HCT116 (cell line): ENCODE measurements around the gene TUT4. TPM values are rescaled to one million over a fixed set of nuclear protein-coding genes. Genes with fewer than 3 reads are reported as not detected.

ENCODE experiments used
- ATAC-seq: fragments of 200-7000 bp; cut with Tn5 transposase; 2 replicates; pipeline ENCODE4 v1.9.1; 2020; ENCODE audit warnings: mild to moderate bottlenecking, moderate library complexity
- BruUV-seq: library from RNA; stranded (reverse); fragments of 400-500 nt; replicated peaks from 2 replicates; lab custom pipeline; 2021; lab: Mats Ljungman, UMichigan
- CTCF ChIA-PET: fragments of 300-600 bp; sonication (Branson Sonifier 250); formaldehyde crosslinking; loops from one replicate; lab custom pipeline; 2021; ENCODE audit warnings: antibody characterized with exemption; lab: Charles Lee
- POLR2A ChIA-PET: fragments of 300-600, 350-600 bp; sonication (Branson Sonifier 250); formaldehyde crosslinking; loops from one replicate; lab custom pipeline; 2021; ENCODE audit warnings: antibody characterized with exemption; lab: Charles Lee
- RAD21 ChIA-PET, 2 experiments: fragments of 300-600 bp; sonication (Branson Sonifier 250); formaldehyde crosslinking; loops; one replicate each; lab custom pipeline; 2023; ENCODE audit warnings: low total read pairs in 2 of 2; ENCODE audit not compliant: uncharacterized antibody in 2 of 2, unreplicated experiment in 2 of 2, low non-redundant PET in 1 of 2; lab: Charles Lee
- DNase-seq: peaks from one replicate; pipeline ENCODE4 v3.0.0-alpha.2; 2010; ENCODE audit warnings: low read depth, low spot score
- H2AFZ ChIP-seq: fragments of 200-600 bp; shearing (Covaris generic), sonication (generic); 2 replicates; pipeline ENCODE4 v1.6.1; 2017; ENCODE audit warnings: low read depth, mixed run types, mixed read lengths, antibody characterized with exemption, low read length; ENCODE audit not compliant: poor library complexity, severe bottlenecking
- H3K27ac ChIP-seq: 2 replicates; pipeline ENCODE4 v1.5.1; 2012; ENCODE audit warnings: low read depth, low read length
- H3K27me3 ChIP-seq: fragments of 200-600 bp; sonication (generic); 2 replicates; pipeline ENCODE4 v1.6.1; 2016; ENCODE audit warnings: mixed run types, low read length, mixed read lengths; ENCODE audit not compliant: insufficient read depth
- H3K36me3 ChIP-seq, 2 experiments: fragments of 200-500 bp in 1 of 2; fragments of 200-600 bp in 1 of 2; sonication (Bioruptor generic) in 1 of 2; sonication (generic) in 1 of 2; 2 replicates each; pipeline versions ENCODE4 v1.5.1 to v1.6.1; 2014 to 2016; ENCODE audit warnings: low read length in 2 of 2, inconsistent platforms in 1 of 2, mixed read lengths in 1 of 2, mixed run types in 1 of 2; ENCODE audit not compliant: insufficient read depth in 2 of 2, control insufficient read depth in 1 of 2
- H3K4me1 ChIP-seq, 2 experiments: fragments of 200-600 bp in 1 of 2; sonication (generic) in 1 of 2; 2 replicates each; pipeline versions ENCODE4 v1.5.1 to v1.6.1; 2012 to 2017; ENCODE audit warnings: low read length in 2 of 2, inconsistent platforms in 1 of 2, mild to moderate bottlenecking in 1 of 2, mixed read lengths in 1 of 2, mixed run types in 1 of 2, moderate library complexity in 1 of 2; ENCODE audit not compliant: insufficient read depth in 2 of 2, control insufficient read depth in 1 of 2
- H3K4me2 ChIP-seq: fragments of 200-600 bp; sonication (generic); 2 replicates; pipeline ENCODE4 v1.6.1; 2017; ENCODE audit warnings: mixed run types, low read length, mixed read lengths
- H3K4me3 ChIP-seq, 2 experiments: fragments of 200-600 bp in 1 of 2; sonication (generic) in 1 of 2; replicated peaks in 1 of 2; 2 replicates each; pipeline ENCODE4 v1.5.1; 2011 to 2016; ENCODE audit warnings: low read length in 2 of 2, control low read depth in 1 of 2, low read depth in 1 of 2, mild to moderate bottlenecking in 1 of 2, mixed read lengths in 1 of 2, mixed run types in 1 of 2
- H3K79me2 ChIP-seq: fragments of 200-600 bp; sonication (generic); 2 replicates; pipeline ENCODE4 v1.6.1; 2017; ENCODE audit warnings: mild to moderate bottlenecking, mixed run types, low read length, moderate library complexity, mixed read lengths; ENCODE audit not compliant: insufficient read depth
- H3K9ac ChIP-seq: fragments of 200-600 bp; sonication (generic); 2 replicates; pipeline ENCODE4 v1.6.1; 2016; ENCODE audit warnings: low read length, mixed read lengths
- H3K9me2 ChIP-seq: fragments of 200-600 bp; sonication (generic), shearing (Covaris generic); 2 replicates; pipeline ENCODE4 v1.6.1; 2017; ENCODE audit warnings: mixed run types, mild to moderate bottlenecking, moderate library complexity; ENCODE audit not compliant: insufficient read depth
- H3K9me3 ChIP-seq, 2 experiments: fragments of 200-500 bp in 1 of 2; fragments of 200-600 bp in 1 of 2; sonication (Bioruptor generic) in 1 of 2; sonication (generic) in 1 of 2; 2 replicates each; pipeline ENCODE4 v1.6.1; 2014 to 2017; ENCODE audit warnings: low read length in 2 of 2, mixed read lengths in 2 of 2, inconsistent platforms in 1 of 2, low read depth in 1 of 2, mild to moderate bottlenecking in 1 of 2, mixed run types in 1 of 2, moderate library complexity in 1 of 2; ENCODE audit not compliant: control insufficient read depth in 1 of 2, insufficient read depth in 1 of 2
- H4K20me1 ChIP-seq: fragments of 200-600 bp; sonication (generic), shearing (Covaris generic); 2 replicates; pipeline ENCODE4 v1.6.1; 2017; ENCODE audit warnings: mixed run types, mild to moderate bottlenecking, moderate library complexity; ENCODE audit not compliant: insufficient read depth
- ATF3 ChIP-seq: IDR thresholded peaks from 2 replicates; pipeline ENCODE4 v1.6.1; 2012
- CBX3 ChIP-seq: IDR thresholded peaks from 2 replicates; pipeline ENCODE4 v1.6.1; 2012; ENCODE audit warnings: low read depth
- CEBPB ChIP-seq: IDR thresholded peaks from 2 replicates; pipeline ENCODE4 v1.6.1; 2012; ENCODE audit warnings: low read depth
- EGR1 ChIP-seq: IDR thresholded peaks from 2 replicates; pipeline ENCODE4 v1.6.1; 2012; ENCODE audit warnings: low read depth
- ELF1 ChIP-seq: IDR thresholded peaks from 2 replicates; pipeline ENCODE4 v1.6.1; 2012; ENCODE audit warnings: low read depth, borderline replicate concordance
- EZH2 ChIP-seq: fragments of 200-600 bp; sonication (generic); IDR thresholded peaks from 2 replicates; pipeline ENCODE4 v1.6.1; 2017; ENCODE audit warnings: antibody characterized with exemption, mixed run types
- FOSL1 ChIP-seq: IDR thresholded peaks from 2 replicates; pipeline ENCODE4 v1.6.1; 2012; ENCODE audit warnings: low read depth
- JUND ChIP-seq: IDR thresholded peaks from 2 replicates; pipeline ENCODE4 v1.6.1; 2012
- POLR2A ChIP-seq: IDR thresholded peaks from 2 replicates; pipeline ENCODE4 v1.7.0; 2011; ENCODE audit warnings: borderline replicate concordance; ENCODE audit not compliant: insufficient read depth, insufficient read length; ENCODE audit errors: extremely low read depth
- SIN3A ChIP-seq: IDR thresholded peaks from 2 replicates; pipeline ENCODE4 v1.6.1; 2012; ENCODE audit warnings: low read depth
- SP1 ChIP-seq: IDR thresholded peaks from 2 replicates; pipeline ENCODE4 v1.6.1; 2012; ENCODE audit warnings: low read depth
- TCF7L2 ChIP-seq: IDR thresholded peaks from 2 replicates; pipeline ENCODE4 v1.7.0; 2011; ENCODE audit warnings: borderline replicate concordance, inconsistent platforms; ENCODE audit not compliant: insufficient read depth, insufficient read length; ENCODE audit errors: extremely low read depth
- YY1 ChIP-seq: IDR thresholded peaks from 2 replicates; pipeline ENCODE4 v1.6.1; 2011; ENCODE audit warnings: low read length, low read depth, moderate library complexity, mild to moderate bottlenecking; ENCODE audit not compliant: insufficient replicate concordance; ENCODE audit errors: extremely low read depth
- ZBTB33 ChIP-seq: IDR thresholded peaks from 2 replicates; pipeline ENCODE4 v1.6.1; 2011; ENCODE audit warnings: mild to moderate bottlenecking, low read length, moderate library complexity; ENCODE audit not compliant: insufficient replicate concordance; ENCODE audit errors: extremely low read depth
- ZFX ChIP-seq: fragments of 450-650 bp; IDR thresholded peaks from 2 replicates; pipeline ENCODE4 v1.6.1; 2017
- intact Hi-C: fragments of 100-400 bp; cut with micrococcal nuclease; formaldehyde crosslinking; loops from 2 replicates; pipeline ENCODE4 v1.10.0; 2022
- total RNA-seq: library from RNA; stranded (reverse); gene quantifications from one replicate; pipeline ENCODE4 v1.2.1, GENCODE V29; 2021; ENCODE audit not compliant: unreplicated experiment
- TF ChIP-seq, protein P1 (sequence below): IDR thresholded peaks from 2 replicates; pipeline ENCODE4 v1.6.1; 2012; ENCODE audit warnings: low read depth

Gene TUT4
- total RNA-seq, 1 experiment from 2014 or later: 50.0 TPM

- H3K9me3 ChIP-seq: no peaks in the 10 kb centered on the region
- H4K20me1 ChIP-seq: no peaks in the 10 kb centered on the region
- no peak for DNase-seq
- TF ChIP-seq ELF1 (no peak), ZFX (no peak), JUND (no peak), SP1 (no peak), EZH2 (no peak), ATF3 (no peak), POLR2A (no peak), TCF7L2 (no peak), CEBPB (no peak), FOSL1 (no peak), CBX3 (no peak), SIN3A (no peak), YY1 (no peak), ZBTB33 (no peak), EGR1 (no peak)
- TF ChIP-seq, protein P1, sequence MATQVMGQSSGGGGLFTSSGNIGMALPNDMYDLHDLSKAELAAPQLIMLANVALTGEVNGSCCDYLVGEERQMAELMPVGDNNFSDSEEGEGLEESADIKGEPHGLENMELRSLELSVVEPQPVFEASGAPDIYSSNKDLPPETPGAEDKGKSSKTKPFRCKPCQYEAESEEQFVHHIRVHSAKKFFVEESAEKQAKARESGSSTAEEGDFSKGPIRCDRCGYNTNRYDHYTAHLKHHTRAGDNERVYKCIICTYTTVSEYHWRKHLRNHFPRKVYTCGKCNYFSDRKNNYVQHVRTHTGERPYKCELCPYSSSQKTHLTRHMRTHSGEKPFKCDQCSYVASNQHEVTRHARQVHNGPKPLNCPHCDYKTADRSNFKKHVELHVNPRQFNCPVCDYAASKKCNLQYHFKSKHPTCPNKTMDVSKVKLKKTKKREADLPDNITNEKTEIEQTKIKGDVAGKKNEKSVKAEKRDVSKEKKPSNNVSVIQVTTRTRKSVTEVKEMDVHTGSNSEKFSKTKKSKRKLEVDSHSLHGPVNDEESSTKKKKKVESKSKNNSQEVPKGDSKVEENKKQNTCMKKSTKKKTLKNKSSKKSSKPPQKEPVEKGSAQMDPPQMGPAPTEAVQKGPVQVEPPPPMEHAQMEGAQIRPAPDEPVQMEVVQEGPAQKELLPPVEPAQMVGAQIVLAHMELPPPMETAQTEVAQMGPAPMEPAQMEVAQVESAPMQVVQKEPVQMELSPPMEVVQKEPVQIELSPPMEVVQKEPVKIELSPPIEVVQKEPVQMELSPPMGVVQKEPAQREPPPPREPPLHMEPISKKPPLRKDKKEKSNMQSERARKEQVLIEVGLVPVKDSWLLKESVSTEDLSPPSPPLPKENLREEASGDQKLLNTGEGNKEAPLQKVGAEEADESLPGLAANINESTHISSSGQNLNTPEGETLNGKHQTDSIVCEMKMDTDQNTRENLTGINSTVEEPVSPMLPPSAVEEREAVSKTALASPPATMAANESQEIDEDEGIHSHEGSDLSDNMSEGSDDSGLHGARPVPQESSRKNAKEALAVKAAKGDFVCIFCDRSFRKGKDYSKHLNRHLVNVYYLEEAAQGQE: no peak
- H3K27me3 ChIP-seq: no peaks in the 10 kb centered on the region
- H3K27ac ChIP-seq: no peak overlapping the region
- H3K79me2 ChIP-seq: 0 out of 2 replicates have a peak, but pooled peaks cover 4% of the 10 kb centered on the region
- no peak overlapping the region for H3K4me2 ChIP-seq
- ChIA-PET POLR2A (no interaction called here), CTCF (no interaction called here), RAD21 (no interaction called here)
- no peak for ATAC-seq
- no peaks in the 10 kb centered on the region for H3K9me2 ChIP-seq
- H3K9ac ChIP-seq: no peak overlapping the region
- H3K4me1 ChIP-seq: no peaks in the 10 kb centered on the region
- intact Hi-C loops: no loop called here
- H3K36me3 ChIP-seq: no peaks in the 10 kb centered on the region
- no peak overlapping the region for H3K4me3 ChIP-seq
- no TSS peak for BruUV-seq
- no peak overlapping the region for H2AFZ ChIP-seq
Observed at GRCh38 chr1:52503706-52504105, 49.2 kb downstream of the TUT4 start.
